Gastrocnemius medialis (tissue), 4 donors: Measurements from ENCODE around the gene LRP1. TPM values are rescaled to one million over a fixed set of nuclear protein-coding genes. Genes with fewer than 3 reads are reported as not detected.

Experiments used
- ATAC-seq, 2 donors: fragments of 150-250 bp; one replicate each; pipeline ENCODE4 v1.9.1; 2016
- DNase-seq, 2 donors: peaks; one replicate each; pipeline ENCODE4 v3.0.0-alpha.2; 2019
- H3K27ac ChIP-seq, 4 donors: fragments of 200-600 bp; sonication (generic); 1 replicate in 1 of 4; 2 replicates in 3 of 4; pipeline ENCODE4 v1.5.1; 2016 to 2018; ENCODE audit warnings: mild to moderate bottlenecking in 2 of 4, moderate library complexity in 1 of 4
- H3K27me3 ChIP-seq, 3 donors: fragments of 200-600 bp; sonication (generic) in 2 of 3; 1 replicate in 1 of 3; 2 replicates in 2 of 3; pipeline versions ENCODE4 v1.5.1 to v1.6.0; 2016 to 2019; ENCODE audit warnings: mild to moderate bottlenecking in 1 of 3, moderate library complexity in 1 of 3
- H3K36me3 ChIP-seq, 2 donors: fragments of 200-600 bp; sonication (generic) in 1 of 2; one replicate each; pipeline ENCODE4 v1.5.1; 2017 to 2018
- H3K4me1 ChIP-seq, 2 donors: fragments of 200-600 bp; sonication (generic) in 1 of 2; one replicate each; pipeline ENCODE4 v1.5.1; 2016 to 2017; ENCODE audit warnings: mild to moderate bottlenecking in 2 of 2
- H3K4me3 ChIP-seq, 4 donors: fragments of 200-600 bp; sonication (generic) in 3 of 4; 1 replicate in 1 of 4; 2 replicates in 3 of 4; pipeline ENCODE4 v1.5.1; 2016 to 2019; ENCODE audit warnings: mild to moderate bottlenecking in 2 of 4
- H3K9me3 ChIP-seq, 3 donors: fragments of 200-600 bp; sonication (generic) in 2 of 3; 1 replicate in 1 of 3; 2 replicates in 2 of 3; pipeline ENCODE4 v1.5.1; 2016 to 2019
- CTCF ChIP-seq, 5 experiments: fragments of 450-650 bp in 3 of 5; fragments of 200-600 bp in 2 of 5; sonication (generic) in 2 of 5; IDR thresholded peaks in 4 of 5; conservative IDR thresholded peaks in 1 of 5; 1 replicate in 4 of 5; 2 replicates in 1 of 5; pipeline ENCODE4 v1.5.1; 2016 to 2019; ENCODE audit warnings: antibody characterized with exemption in 5 of 5, mild to moderate bottlenecking in 3 of 5, moderate library complexity in 3 of 5
- POLR2A ChIP-seq, 2 donors: fragments of 450-650 bp; IDR thresholded peaks; one replicate each; pipeline ENCODE4 v1.6.1; 2017; ENCODE audit warnings: antibody characterized with exemption in 2 of 2, mild to moderate bottlenecking in 2 of 2, moderate library complexity in 2 of 2
- in situ Hi-C, 4 donors: fragments of 200-750 bp; cut with MboI; loops; one replicate each; pipeline versions ENCODE4 v1.15.0 to v1.8.0; 2017; ENCODE audit warnings: low sequenced_read_pairs in 4 of 4
- intact Hi-C: fragments of 100-400 bp; cut with DNase I; formaldehyde crosslinking; loops from one replicate; pipeline ENCODE4 v1.15.1; 2023; ENCODE audit warnings: low total_unique reads
- total RNA-seq, 4 donors: library from RNA; depleted of rRNA; stranded (reverse); fragments of >200 nt; gene quantifications; one replicate each; pipeline versions ENCODE4 v1.1.0 to v1.2.3, GENCODE V29; 2016

Gene LRP1
- total RNA-seq, 4 donors from 2014 or later, result 26.1 to 53.5 (median 49.8) TPM

DNA sequence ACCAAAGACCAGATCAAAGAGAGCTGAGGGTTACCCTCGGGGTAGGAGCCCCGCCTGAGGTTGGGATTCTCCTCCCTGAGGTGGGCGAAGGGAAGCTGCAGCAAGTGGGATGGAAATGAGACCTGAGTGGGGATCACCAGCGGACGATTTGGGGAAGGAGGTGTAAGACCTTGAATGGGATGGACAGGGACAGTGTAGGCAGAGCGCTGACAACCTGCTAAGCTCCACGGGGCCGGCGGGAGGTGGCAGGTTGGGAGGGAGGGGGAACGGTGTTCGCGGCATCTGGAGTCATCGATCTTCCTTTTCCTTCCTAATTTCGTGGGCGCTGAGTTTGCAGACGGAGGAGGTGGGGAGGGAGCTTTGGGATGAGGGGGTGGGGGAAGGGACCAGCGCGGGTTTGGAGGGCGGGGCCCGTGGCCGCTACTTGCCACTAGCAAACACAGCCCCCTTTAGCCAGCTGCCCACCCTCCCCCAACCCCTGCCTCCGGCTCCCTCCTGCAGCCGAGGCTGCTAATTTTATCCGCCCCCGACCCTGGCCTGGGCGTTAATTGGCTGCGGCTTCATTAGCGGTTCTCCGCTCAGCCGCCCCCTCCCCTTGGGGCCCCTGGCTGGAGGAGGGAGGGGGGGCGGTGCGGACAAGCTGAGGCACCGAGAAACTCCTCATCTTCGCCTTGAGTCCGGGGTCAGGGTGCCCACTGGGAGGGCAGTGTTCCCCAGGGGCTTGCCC lies 98.5 kb downstream of the LRP1 start:
- TF ChIP-seq CTCF (IDR thresholded peaks at IDR 0.05 in 4 of 5, conservative IDR thresholded peaks at IDR 0.05 in 1 of 5) (no peak), POLR2A (IDR thresholded peaks at IDR 0.05) (no peak)
- in situ Hi-C loops (no loop called here), intact Hi-C loops (no loop called here)
- DNase-seq (no peak), ATAC-seq (no peak)
- no peaks in the 10 kb centered on the region for H3K36me3 ChIP-seq
- H3K9me3 ChIP-seq, result no peaks in the 10 kb centered on the region
- peaks cover 10 to 12% of the 10 kb centered on the region in 2 donors for H3K4me1 ChIP-seq
- peaks cover 29 to 46% (median 39%) of the 10 kb centered on the region in 3 donors for H3K27me3 ChIP-seq
- no peak overlapping the region for H3K4me3 ChIP-seq
- no peak overlapping the region for H3K27ac ChIP-seq

DNA sequence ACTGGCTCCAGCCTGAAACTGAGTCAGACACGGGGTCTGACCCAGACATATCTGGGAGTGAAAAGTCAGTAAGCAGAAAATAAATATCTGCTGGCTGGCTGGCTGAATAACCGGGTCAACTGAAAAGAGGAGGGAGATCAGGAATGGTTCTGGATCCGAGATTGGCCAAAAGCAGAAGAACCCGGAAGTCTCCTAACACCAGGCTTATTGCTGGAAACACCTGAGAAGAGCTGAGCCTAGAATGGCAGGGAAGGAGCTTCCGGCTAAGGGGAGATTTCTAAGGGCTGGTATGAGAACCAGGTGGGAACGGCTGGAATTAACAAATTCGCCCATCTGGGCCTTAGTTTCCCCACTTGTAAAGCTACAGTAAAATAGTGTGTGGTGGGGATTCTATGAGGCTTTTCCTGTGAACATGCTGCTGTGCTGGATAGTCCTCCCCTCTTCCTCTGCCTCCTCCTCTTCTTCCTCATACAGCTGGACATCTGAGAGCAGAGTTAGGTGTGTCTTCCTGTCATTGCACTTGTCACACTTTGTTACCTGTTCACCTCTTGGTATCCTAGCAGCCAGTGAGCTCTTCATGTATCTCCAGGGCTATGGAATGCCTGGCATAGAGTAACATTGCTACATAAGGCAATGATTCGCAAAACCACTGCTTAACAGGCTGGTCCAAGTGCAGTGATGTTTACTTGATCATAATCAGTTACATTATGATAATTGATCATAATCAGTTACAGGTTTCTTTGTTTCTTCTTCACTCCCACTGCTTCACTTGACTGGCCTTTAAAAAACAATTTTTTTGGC lies 99.2 kb downstream of the LRP1 start:
- Histone ChIP-seq H3K36me3 (peaks cover 0 to 2% of the 10 kb centered on the region in 2 donors), H3K9me3 (no peaks in the 10 kb centered on the region), H3K27me3 (peaks cover 24 to 39% (median 31%) of the 10 kb centered on the region in 3 donors), H3K4me3 (no peak overlapping the region), H3K27ac (no peak overlapping the region), H3K4me1 (peaks cover 10 to 12% of the 10 kb centered on the region in 2 donors)
- intact Hi-C loops (no loop called here), in situ Hi-C loops (no loop called here)
- DNase-seq, result no peak
- TF ChIP-seq POLR2A (IDR thresholded peaks at IDR 0.05) (no peak), CTCF (IDR thresholded peaks at IDR 0.05 in 4 of 5, conservative IDR thresholded peaks at IDR 0.05 in 1 of 5) (no peak)
- no peak for ATAC-seq

DNA sequence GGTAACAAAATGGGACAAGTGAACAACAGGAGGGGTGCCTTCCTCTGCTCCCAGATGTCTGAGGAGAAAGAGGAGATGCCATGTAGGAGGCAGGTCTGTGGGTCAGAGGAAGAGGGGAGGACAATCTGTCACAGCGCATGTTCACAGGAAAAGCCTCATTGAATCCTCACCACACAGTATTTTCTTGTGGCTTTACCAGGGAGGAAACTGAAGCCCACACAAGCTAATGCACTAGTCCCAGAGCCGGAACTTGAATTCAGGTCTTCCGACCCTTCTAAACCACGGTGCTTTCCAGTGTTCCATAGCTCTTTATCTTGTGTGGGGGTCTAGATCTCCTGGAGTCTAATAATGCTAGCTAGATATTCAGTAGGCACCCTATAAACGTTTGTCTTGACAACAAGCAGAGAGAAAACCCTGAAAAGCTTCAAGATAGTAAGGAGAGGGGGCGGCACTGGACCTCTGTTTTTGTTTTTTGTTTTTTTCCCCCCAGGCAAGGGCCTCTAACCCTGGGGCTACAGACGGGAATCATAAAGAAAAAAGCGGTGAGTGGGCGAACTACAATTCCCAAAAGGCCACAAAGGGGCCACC lies 100.9 kb downstream of the LRP1 start:
- H3K36me3 ChIP-seq, result peaks cover 0 to 18% of the 10 kb centered on the region in 2 donors
- intact Hi-C loops, result no loop called here
- DNase-seq (no peak), ATAC-seq (no peak)
- H3K27ac ChIP-seq, result peak overlapping the region; percentile 81 to 85 (median 82)
- H3K4me1 ChIP-seq, result peaks cover 10 to 12% of the 10 kb centered on the region in 2 donors
- TF ChIP-seq POLR2A (IDR thresholded peaks at IDR 0.05) (no peak), CTCF (IDR thresholded peaks at IDR 0.05 in 4 of 5, conservative IDR thresholded peaks at IDR 0.05 in 1 of 5) (peak in 3 of 5 experiments; percentile 13 to 51 (median 24))
- H3K4me3 ChIP-seq, result peak overlapping the region; percentile 65 to 84 (median 77)
- H3K9me3 ChIP-seq, result no peaks in the 10 kb centered on the region
- peaks cover 20 to 25% (median 22%) of the 10 kb centered on the region in 3 donors for H3K27me3 ChIP-seq
- in situ Hi-C loops, result no loop called here

- in situ Hi-C loops (no loop called here), intact Hi-C loops (no loop called here)
- DNase-seq (peak; percentile 90 to 91), ATAC-seq (peak; percentile 96 to 98)
- TF ChIP-seq CTCF (IDR thresholded peaks at IDR 0.05 in 4 of 5, conservative IDR thresholded peaks at IDR 0.05 in 1 of 5) (no peak), POLR2A (IDR thresholded peaks at IDR 0.05) (peak; percentile 38 to 44)
- Histone ChIP-seq H3K9me3 (no peaks in the 10 kb centered on the region), H3K27me3 (peaks cover 15 to 19% (median 17%) of the 10 kb centered on the region in 3 donors), H3K27ac (peak within 1 kb of the TSS; percentile 81 to 85 (median 82)), H3K4me3 (peak within 1 kb of the TSS; percentile 65 to 84 (median 77)), H3K36me3 (peaks cover 0 to 18% of the 10 kb centered on the region in 2 donors), H3K4me1 (peaks cover 10 to 12% of the 10 kb centered on the region in 2 donors)
Observed at GRCh38 chr12:57229634-57230380, 101.5 kb downstream of the LRP1 start, which contains the start of gene SHMT2. SHMT2 (plus strand) TSS chr12:57229711; CDS start chr12:57229779, 68 bp downstream.
